Measurements from ENCODE around the gene PLCH1. TPM values are rescaled to one million over a fixed set of nuclear protein-coding genes. Genes with fewer than 3 reads are reported as not detected.

Gene PLCH1, protein sequence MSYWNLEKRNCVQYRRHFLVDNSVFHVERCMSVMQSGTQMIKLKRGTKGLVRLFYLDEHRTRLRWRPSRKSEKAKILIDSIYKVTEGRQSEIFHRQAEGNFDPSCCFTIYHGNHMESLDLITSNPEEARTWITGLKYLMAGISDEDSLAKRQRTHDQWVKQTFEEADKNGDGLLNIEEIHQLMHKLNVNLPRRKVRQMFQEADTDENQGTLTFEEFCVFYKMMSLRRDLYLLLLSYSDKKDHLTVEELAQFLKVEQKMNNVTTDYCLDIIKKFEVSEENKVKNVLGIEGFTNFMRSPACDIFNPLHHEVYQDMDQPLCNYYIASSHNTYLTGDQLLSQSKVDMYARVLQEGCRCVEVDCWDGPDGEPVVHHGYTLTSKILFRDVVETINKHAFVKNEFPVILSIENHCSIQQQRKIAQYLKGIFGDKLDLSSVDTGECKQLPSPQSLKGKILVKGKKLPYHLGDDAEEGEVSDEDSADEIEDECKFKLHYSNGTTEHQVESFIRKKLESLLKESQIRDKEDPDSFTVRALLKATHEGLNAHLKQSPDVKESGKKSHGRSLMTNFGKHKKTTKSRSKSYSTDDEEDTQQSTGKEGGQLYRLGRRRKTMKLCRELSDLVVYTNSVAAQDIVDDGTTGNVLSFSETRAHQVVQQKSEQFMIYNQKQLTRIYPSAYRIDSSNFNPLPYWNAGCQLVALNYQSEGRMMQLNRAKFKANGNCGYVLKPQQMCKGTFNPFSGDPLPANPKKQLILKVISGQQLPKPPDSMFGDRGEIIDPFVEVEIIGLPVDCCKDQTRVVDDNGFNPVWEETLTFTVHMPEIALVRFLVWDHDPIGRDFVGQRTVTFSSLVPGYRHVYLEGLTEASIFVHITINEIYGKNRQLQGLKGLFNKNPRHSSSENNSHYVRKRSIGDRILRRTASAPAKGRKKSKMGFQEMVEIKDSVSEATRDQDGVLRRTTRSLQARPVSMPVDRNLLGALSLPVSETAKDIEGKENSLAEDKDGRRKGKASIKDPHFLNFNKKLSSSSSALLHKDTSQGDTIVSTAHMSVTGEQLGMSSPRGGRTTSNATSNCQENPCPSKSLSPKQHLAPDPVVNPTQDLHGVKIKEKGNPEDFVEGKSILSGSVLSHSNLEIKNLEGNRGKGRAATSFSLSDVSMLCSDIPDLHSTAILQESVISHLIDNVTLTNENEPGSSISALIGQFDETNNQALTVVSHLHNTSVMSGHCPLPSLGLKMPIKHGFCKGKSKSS (N-terminal part only)
- total RNA-seq (2022; extraction: Qiagen RNA extraction) = 0.95 to 1.2 TPM (median 1.0 TPM) in 5 replicates

DNA sequence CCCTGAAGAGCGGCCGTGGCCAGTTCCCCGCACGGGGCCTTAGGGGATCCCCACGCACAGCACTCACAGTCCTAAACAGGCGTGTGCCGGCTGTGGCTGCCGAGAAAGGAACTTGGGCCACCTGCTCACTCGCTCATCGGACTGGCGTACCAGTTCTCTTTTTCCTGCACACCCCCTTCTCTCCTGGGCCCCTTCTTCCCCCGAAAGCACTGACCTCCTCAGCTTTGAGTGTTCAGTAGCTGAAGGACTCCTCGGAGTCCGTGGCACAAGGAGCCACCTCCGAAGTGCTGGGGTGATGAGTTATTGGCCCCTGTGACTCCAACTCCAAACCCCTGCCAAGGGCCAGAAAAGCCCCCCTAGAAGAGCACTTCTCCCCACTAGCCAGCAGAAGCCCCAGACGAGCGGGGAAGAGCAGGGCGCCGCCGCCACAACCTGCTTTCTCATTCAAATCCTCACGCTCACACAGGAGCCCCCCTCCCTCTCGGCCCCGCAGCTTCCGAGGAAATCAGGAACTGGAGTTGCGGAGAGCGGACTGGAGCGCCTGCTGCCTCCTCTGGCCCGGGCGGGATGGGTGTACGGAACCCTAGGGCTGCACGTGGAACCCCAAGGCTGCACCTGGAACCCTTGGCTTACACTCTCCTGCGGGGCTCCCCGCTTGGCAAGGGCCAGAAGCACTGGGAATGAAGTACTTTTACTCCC is at the start of gene PLCH1:
PLCH1 (minus strand) TSS at position 446 of the 699 bp plus-strand sequence. CDS start 40,847 bp downstream, outside the sequence.

Other genes with a start within 250 kb of the PLCH1 start
- gene C3orf33, start 61.2 kb upstream of the PLCH1 start, total RNA-seq (2022; extraction: Qiagen RNA extraction) = 6.2 to 7.7 TPM (median 6.7 TPM) in 5 replicates
- gene SLC33A1, start 109.4 kb upstream of the PLCH1 start, total RNA-seq (2022; extraction: Qiagen RNA extraction) = 15.5 to 17.4 TPM (median 16.1 TPM) in 5 replicates
- gene GMPS, start 125.6 kb upstream of the PLCH1 start, total RNA-seq (2022; extraction: Qiagen RNA extraction) = 73.7 to 106 TPM (median 81.6 TPM) in 5 replicates

Measured in A549 treated with CORT108297 at 1 μM for 4 hours (cell line).